HG03175 (cell line): ENCODE measurements around the gene RNF13.
"Not testable (repeated sequence)": the region's sequence is repeated elsewhere in the genome, so short reads cannot be mapped to it uniquely, and the experiment has no call there.

Experiments used
- ATAC-seq: cut with Tn5 transposase; IDR thresholded peaks from one replicate; pipeline ENCODE4 v1.9.1; 2021; ENCODE audit warnings: mild to moderate bottlenecking, moderate library complexity; ENCODE audit not compliant: unreplicated experiment

Gene RNF13

GRCh38 chr3:149894205-149894604 lies 81.2 kb downstream of the RNF13 start:
- ATAC-seq: no peak

- no peak for ATAC-seq
Measured at GRCh38 chr3:149895339-149895738, 82.3 kb downstream of the RNF13 start.

GRCh38 chr3:149895769-149896168 lies 82.8 kb downstream of the RNF13 start:
- no peak for ATAC-seq

GRCh38 chr3:149898771-149899170 lies 85.8 kb downstream of the RNF13 start:
- no peak for ATAC-seq

- no peak for ATAC-seq
Measured at GRCh38 chr3:149900322-149900721, 87.3 kb downstream of the RNF13 start.

GRCh38 chr3:149901770-149902169 lies 88.8 kb downstream of the RNF13 start:
- no peak for ATAC-seq

GRCh38 chr3:149902498-149903139 lies 89.6 kb downstream of the RNF13 start:
- ATAC-seq: no peak

GRCh38 chr3:149906036-149906435 lies 93.0 kb downstream of the RNF13 start:
- no peak for ATAC-seq

GRCh38 chr3:149908424-149908957 lies 95.5 kb downstream of the RNF13 start:
- no peak for ATAC-seq

GRCh38 chr3:149909923-149910322 lies 96.9 kb downstream of the RNF13 start:
- ATAC-seq: no peak

GRCh38 chr3:149917124-149917667 lies 104.2 kb downstream of the RNF13 start:
- no peak for ATAC-seq

- no peak for ATAC-seq
Measured at GRCh38 chr3:149919509-149919908, 106.5 kb downstream of the RNF13 start.

GRCh38 chr3:149920119-149920518 lies 107.1 kb downstream of the RNF13 start:
- no peak for ATAC-seq

- no peak for ATAC-seq
Measured at GRCh38 chr3:149933008-149933407, 120.0 kb downstream of the RNF13 start.

GRCh38 chr3:149933858-149934257 lies 120.8 kb downstream of the RNF13 start:
- no peak for ATAC-seq

- no peak for ATAC-seq
Measured at GRCh38 chr3:149934524-149934923, 121.5 kb downstream of the RNF13 start.

- peak; percentile 64 for ATAC-seq
Measured at GRCh38 chr3:149936812-149937230, 123.8 kb downstream of the RNF13 start.

GRCh38 chr3:149938392-149939055 lies 125.5 kb downstream of the RNF13 start:
- ATAC-seq: not testable (repeated sequence)

GRCh38 chr3:149941186-149941585 lies 128.2 kb downstream of the RNF13 start:
- no peak for ATAC-seq

GRCh38 chr3:149941946-149942345 lies 128.9 kb downstream of the RNF13 start:
- ATAC-seq: no peak

- no peak for ATAC-seq
Measured at GRCh38 chr3:149942409-149942808, 129.4 kb downstream of the RNF13 start.

GRCh38 chr3:149943966-149944365 lies 131.0 kb downstream of the RNF13 start:
- ATAC-seq: not testable (repeated sequence)
